Panc1 (cell line): ENCODE measurements around the gene KANSL3. TPM values are rescaled to one million over a fixed set of nuclear protein-coding genes. Genes with fewer than 3 reads are reported as not detected.
A peak's percentile ranks its signal among the peaks of the same experiment; 100 is the strongest.

Experiments used
- ATAC-seq: fragments of 200-7000 bp; cut with Tn5 transposase; 2 replicates; pipeline ENCODE4 v1.9.1; 2020; ENCODE audit warnings: mild to moderate bottlenecking, moderate library complexity
- BruUV-seq: library from RNA; stranded (reverse); fragments of 400-500 nt; replicated peaks from 2 replicates; lab custom pipeline; 2021; lab: Mats Ljungman, UMichigan
- CTCF ChIA-PET: fragments of 300-600 bp; sonication (Branson Sonifier 250); formaldehyde crosslinking; loops from one replicate; lab custom pipeline; 2022; ENCODE audit warnings: antibody characterized with exemption; lab: Charles Lee
- POLR2A ChIA-PET: fragments of 300-600 bp; sonication (Branson Sonifier 250); formaldehyde crosslinking; loops from one replicate; lab custom pipeline; 2022; ENCODE audit warnings: antibody characterized with exemption; lab: Charles Lee
- DNase-seq: peaks from one replicate; pipeline ENCODE4 v3.0.0-alpha.2; 2010; ENCODE audit warnings: low read depth, low spot score
- H3K27ac ChIP-seq: 2 replicates; pipeline ENCODE4 v1.5.1; 2011; ENCODE audit warnings: mild to moderate bottlenecking, low read length, inconsistent platforms
- H3K27me3 ChIP-seq: fragments of 200-500 bp; sonication (Bioruptor generic); 2 replicates; pipeline ENCODE4 v1.6.0; 2014; ENCODE audit warnings: low read length, inconsistent platforms; ENCODE audit not compliant: control insufficient read depth, insufficient read depth
- H3K36me3 ChIP-seq: fragments of 200-500 bp; sonication (Bioruptor generic); 2 replicates; pipeline ENCODE4 v1.5.1; 2014; ENCODE audit warnings: inconsistent platforms, mild to moderate bottlenecking, low read length, moderate library complexity; ENCODE audit not compliant: control insufficient read depth, insufficient read depth
- H3K4me1 ChIP-seq: 2 replicates; pipeline ENCODE4 v1.5.1; 2011; ENCODE audit warnings: inconsistent platforms, mild to moderate bottlenecking, low read length, moderate library complexity; ENCODE audit not compliant: control insufficient read depth, insufficient read depth
- H3K4me3 ChIP-seq, 2 experiments: 2 replicates each; pipeline ENCODE4 v1.5.1; 2011 to 2012; ENCODE audit warnings: low read depth in 2 of 2, low read length in 2 of 2, mild to moderate bottlenecking in 2 of 2, inconsistent platforms in 1 of 2, moderate library complexity in 1 of 2
- H3K9me3 ChIP-seq: fragments of 200-500 bp; sonication (Bioruptor generic); 2 replicates; pipeline ENCODE4 v1.5.1; 2014; ENCODE audit warnings: low read depth, mild to moderate bottlenecking, inconsistent platforms, low read length, moderate library complexity; ENCODE audit not compliant: control insufficient read depth, insufficient read depth
- SIN3A ChIP-seq: IDR thresholded peaks from 2 replicates; pipeline ENCODE4 v1.6.1; 2012; ENCODE audit warnings: low read depth, mild to moderate bottlenecking, low read length, moderate library complexity, borderline replicate concordance; ENCODE audit not compliant: insufficient read depth
- in situ Hi-C: cut with HindIII; loops from 2 replicates; pipeline ENCODE4 v1.10.0; 2016; ENCODE audit warnings: low sequenced_read_pairs, low pct_unique_long_range_greater_than_20kb
- intact Hi-C: fragments of 100-400 bp; cut with micrococcal nuclease; formaldehyde crosslinking; loops from one replicate; pipeline ENCODE4 v1.10.0; 2022; ENCODE audit not compliant: unreplicated experiment
- total RNA-seq: library from RNA; stranded (reverse); gene quantifications from one replicate; pipeline ENCODE4 v1.2.1, GENCODE V29; 2021; ENCODE audit not compliant: unreplicated experiment

KANSL3 gene
- total RNA-seq, 1 experiment from 2014 or later: 50.3 TPM

DNA sequence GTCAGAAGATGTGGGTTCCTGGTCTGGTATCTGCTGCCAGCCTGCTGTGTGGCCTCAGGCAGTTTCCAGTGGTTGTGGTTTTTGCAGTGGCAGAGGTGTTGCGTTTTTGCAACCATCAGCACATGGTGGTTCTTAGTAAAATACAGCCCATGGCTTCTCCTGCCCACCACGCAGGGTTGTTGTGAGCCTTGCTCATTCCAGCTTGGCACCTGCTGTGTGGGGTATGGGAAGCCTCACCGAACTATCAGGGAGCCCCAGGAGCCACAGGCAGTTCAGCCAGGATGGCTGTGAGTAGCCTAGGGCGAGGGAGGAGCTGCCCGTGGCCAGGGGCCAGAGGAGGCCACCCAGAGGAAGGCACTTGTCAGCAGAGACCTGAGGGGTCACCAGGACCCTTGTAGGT lies 91.8 kb downstream of the KANSL3 start:
- no peaks in the 10 kb centered on the region; the same call in 1 of the 2 replicates for H3K4me1 ChIP-seq
- intact Hi-C loops: no loop called here
- H3K9me3 ChIP-seq: no peaks in the 10 kb centered on the region
- POLR2A ChIA-PET: no interaction called here
- ATAC-seq (no peak), DNase-seq (no peak)
- BruUV-seq: TSS peak; percentile 40
- no peak overlapping the region for H3K4me3 ChIP-seq
- no peak for TF ChIP-seq SIN3A
- H3K36me3 ChIP-seq: no peaks in the 10 kb centered on the region
- H3K27ac ChIP-seq: no peak overlapping the region
- no peaks in the 10 kb centered on the region for H3K27me3 ChIP-seq
- in situ Hi-C loops: no loop called here
- CTCF ChIA-PET: no interaction called here

Other genes starting within 250 kb of the KANSL3 start
- gene NEURL3, start 133.0 kb downstream of the KANSL3 start, total RNA-seq: 1.2 TPM
- 19.3 TPM for gene ARID5A, start 101.6 kb downstream of the KANSL3 start, total RNA-seq
- not detected for gene FER1L5, start 4.5 kb upstream of the KANSL3 start, total RNA-seq
- 31.5 TPM for gene LMAN2L, start 101.8 kb upstream of the KANSL3 start, total RNA-seq
- 15.7 TPM for gene CNNM4, start 122.6 kb upstream of the KANSL3 start, total RNA-seq
- gene CNNM3, start 178.0 kb upstream of the KANSL3 start, total RNA-seq: 34.0 TPM
- 3.2 TPM for gene ANKRD23, start 205.7 kb upstream of the KANSL3 start, total RNA-seq
- gene ANKRD39, start 219.7 kb upstream of the KANSL3 start, total RNA-seq: 24.4 TPM
- 40.2 TPM for gene SEMA4C, start 231.8 kb upstream of the KANSL3 start, total RNA-seq